GM12892 (cell line): ENCODE data around the gene GFOD2.

Experiments
- POLR2A ChIP-seq: IDR thresholded peaks from 2 replicates; pipeline ENCODE4 v1.6.1; 2011; ENCODE audit warnings: low read depth, low read length, control low read depth
- POLR2AphosphoS5 ChIP-seq: IDR thresholded peaks from 2 replicates; pipeline ENCODE4 v1.6.1; 2011; ENCODE audit warnings: low read depth, low read length, control low read depth
- TAF1 ChIP-seq: IDR thresholded peaks from 2 replicates; pipeline ENCODE4 v1.6.1; 2011; ENCODE audit warnings: low read depth, mild to moderate bottlenecking, control low read depth, low read length, borderline replicate concordance

DNA sequence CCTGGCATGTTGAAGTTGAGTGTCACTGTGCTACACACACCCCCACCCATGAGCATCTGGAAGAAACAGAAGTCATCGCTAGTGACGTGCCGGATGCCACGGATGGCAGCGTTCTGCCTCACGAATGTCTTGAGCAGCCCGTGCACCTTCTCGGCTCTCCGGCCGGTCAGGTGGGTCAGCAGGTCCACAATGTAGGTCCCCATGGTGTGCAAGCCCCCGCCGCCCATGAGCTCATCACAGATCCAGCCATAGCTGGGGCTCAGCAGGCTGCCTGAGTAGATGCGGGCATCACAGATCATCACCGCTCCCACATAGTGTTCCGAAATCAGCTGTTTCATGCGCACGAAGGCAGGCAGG lies 43.6 kb downstream of the GFOD2 start:
- TF ChIP-seq POLR2AphosphoS5 = no peak
- TF ChIP-seq POLR2A = no peak
- no peak for TF ChIP-seq TAF1
